HCT116 (cell line): ENCODE measurements around the gene CELF2. TPM values are rescaled to one million over a fixed set of nuclear protein-coding genes. Genes with fewer than 3 reads are reported as not detected.

Experiments
- ATAC-seq: fragments of 200-7000 bp; cut with Tn5 transposase; 2 replicates; pipeline ENCODE4 v1.9.1; 2020; ENCODE audit warnings: mild to moderate bottlenecking, moderate library complexity
- BruUV-seq: library from RNA; stranded (reverse); fragments of 400-500 nt; replicated peaks from 2 replicates; lab custom pipeline; 2021; lab: Mats Ljungman, UMichigan
- CTCF ChIA-PET: fragments of 300-600 bp; sonication (Branson Sonifier 250); formaldehyde crosslinking; loops from one replicate; lab custom pipeline; 2021; ENCODE audit warnings: antibody characterized with exemption; lab: Charles Lee
- POLR2A ChIA-PET: fragments of 300-600, 350-600 bp; sonication (Branson Sonifier 250); formaldehyde crosslinking; loops from one replicate; lab custom pipeline; 2021; ENCODE audit warnings: antibody characterized with exemption; lab: Charles Lee
- RAD21 ChIA-PET, 2 experiments: fragments of 300-600 bp; sonication (Branson Sonifier 250); formaldehyde crosslinking; loops; one replicate each; lab custom pipeline; 2023; ENCODE audit warnings: low total read pairs in 2 of 2; ENCODE audit not compliant: uncharacterized antibody in 2 of 2, unreplicated experiment in 2 of 2, low non-redundant PET in 1 of 2; lab: Charles Lee
- DNase-seq: peaks from one replicate; pipeline ENCODE4 v3.0.0-alpha.2; 2010; ENCODE audit warnings: low read depth, low spot score
- H2AFZ ChIP-seq: fragments of 200-600 bp; shearing (Covaris generic), sonication (generic); 2 replicates; pipeline ENCODE4 v1.6.1; 2017; ENCODE audit warnings: low read depth, mixed run types, mixed read lengths, antibody characterized with exemption, low read length; ENCODE audit not compliant: poor library complexity, severe bottlenecking
- H3K27ac ChIP-seq: 2 replicates; pipeline ENCODE4 v1.5.1; 2012; ENCODE audit warnings: low read depth, low read length
- H3K27me3 ChIP-seq: fragments of 200-600 bp; sonication (generic); 2 replicates; pipeline ENCODE4 v1.6.1; 2016; ENCODE audit warnings: mixed run types, low read length, mixed read lengths; ENCODE audit not compliant: insufficient read depth
- H3K36me3 ChIP-seq, 2 experiments: fragments of 200-500 bp in 1 of 2; fragments of 200-600 bp in 1 of 2; sonication (Bioruptor generic) in 1 of 2; sonication (generic) in 1 of 2; 2 replicates each; pipeline versions ENCODE4 v1.5.1 to v1.6.1; 2014 to 2016; ENCODE audit warnings: low read length in 2 of 2, inconsistent platforms in 1 of 2, mixed read lengths in 1 of 2, mixed run types in 1 of 2; ENCODE audit not compliant: insufficient read depth in 2 of 2, control insufficient read depth in 1 of 2
- H3K4me1 ChIP-seq, 2 experiments: fragments of 200-600 bp in 1 of 2; sonication (generic) in 1 of 2; 2 replicates each; pipeline versions ENCODE4 v1.5.1 to v1.6.1; 2012 to 2017; ENCODE audit warnings: low read length in 2 of 2, inconsistent platforms in 1 of 2, mild to moderate bottlenecking in 1 of 2, mixed read lengths in 1 of 2, mixed run types in 1 of 2, moderate library complexity in 1 of 2; ENCODE audit not compliant: insufficient read depth in 2 of 2, control insufficient read depth in 1 of 2
- H3K4me2 ChIP-seq: fragments of 200-600 bp; sonication (generic); 2 replicates; pipeline ENCODE4 v1.6.1; 2017; ENCODE audit warnings: mixed run types, low read length, mixed read lengths
- H3K4me3 ChIP-seq, 2 experiments: fragments of 200-600 bp in 1 of 2; sonication (generic) in 1 of 2; replicated peaks in 1 of 2; 2 replicates each; pipeline ENCODE4 v1.5.1; 2011 to 2016; ENCODE audit warnings: low read length in 2 of 2, control low read depth in 1 of 2, low read depth in 1 of 2, mild to moderate bottlenecking in 1 of 2, mixed read lengths in 1 of 2, mixed run types in 1 of 2
- H3K79me2 ChIP-seq: fragments of 200-600 bp; sonication (generic); 2 replicates; pipeline ENCODE4 v1.6.1; 2017; ENCODE audit warnings: mild to moderate bottlenecking, mixed run types, low read length, moderate library complexity, mixed read lengths; ENCODE audit not compliant: insufficient read depth
- H3K9ac ChIP-seq: fragments of 200-600 bp; sonication (generic); 2 replicates; pipeline ENCODE4 v1.6.1; 2016; ENCODE audit warnings: low read length, mixed read lengths
- H3K9me2 ChIP-seq: fragments of 200-600 bp; sonication (generic), shearing (Covaris generic); 2 replicates; pipeline ENCODE4 v1.6.1; 2017; ENCODE audit warnings: mixed run types, mild to moderate bottlenecking, moderate library complexity; ENCODE audit not compliant: insufficient read depth
- H3K9me3 ChIP-seq, 2 experiments: fragments of 200-500 bp in 1 of 2; fragments of 200-600 bp in 1 of 2; sonication (Bioruptor generic) in 1 of 2; sonication (generic) in 1 of 2; 2 replicates each; pipeline ENCODE4 v1.6.1; 2014 to 2017; ENCODE audit warnings: low read length in 2 of 2, mixed read lengths in 2 of 2, inconsistent platforms in 1 of 2, low read depth in 1 of 2, mild to moderate bottlenecking in 1 of 2, mixed run types in 1 of 2, moderate library complexity in 1 of 2; ENCODE audit not compliant: control insufficient read depth in 1 of 2, insufficient read depth in 1 of 2
- H4K20me1 ChIP-seq: fragments of 200-600 bp; sonication (generic), shearing (Covaris generic); 2 replicates; pipeline ENCODE4 v1.6.1; 2017; ENCODE audit warnings: mixed run types, mild to moderate bottlenecking, moderate library complexity; ENCODE audit not compliant: insufficient read depth
- ATF3 ChIP-seq: IDR thresholded peaks from 2 replicates; pipeline ENCODE4 v1.6.1; 2012
- CBX3 ChIP-seq: IDR thresholded peaks from 2 replicates; pipeline ENCODE4 v1.6.1; 2012; ENCODE audit warnings: low read depth
- CEBPB ChIP-seq: IDR thresholded peaks from 2 replicates; pipeline ENCODE4 v1.6.1; 2012; ENCODE audit warnings: low read depth
- CTCF ChIP-seq, 3 experiments: fragments of 200-600 bp in 1 of 3; sonication (generic) in 1 of 3; IDR thresholded peaks in 2 of 3; conservative IDR thresholded peaks in 1 of 3; 2 replicates each; pipeline ENCODE4 v1.5.1; 2012 to 2017; ENCODE audit warnings: low read depth in 2 of 3, low read length in 2 of 3, antibody characterized with exemption in 1 of 3, borderline replicate concordance in 1 of 3, control low read depth in 1 of 3, mild to moderate bottlenecking in 1 of 3, mixed read lengths in 1 of 3, mixed run types in 1 of 3, moderate library complexity in 1 of 3; ENCODE audit not compliant: insufficient read depth in 1 of 3
- EGR1 ChIP-seq: IDR thresholded peaks from 2 replicates; pipeline ENCODE4 v1.6.1; 2012; ENCODE audit warnings: low read depth
- ELF1 ChIP-seq: IDR thresholded peaks from 2 replicates; pipeline ENCODE4 v1.6.1; 2012; ENCODE audit warnings: low read depth, borderline replicate concordance
- EZH2 ChIP-seq: fragments of 200-600 bp; sonication (generic); IDR thresholded peaks from 2 replicates; pipeline ENCODE4 v1.6.1; 2017; ENCODE audit warnings: antibody characterized with exemption, mixed run types
- EZH2phosphoT487 ChIP-seq: fragments of 200-600 bp; IDR thresholded peaks from 2 replicates; pipeline ENCODE4 v1.6.1; 2018; ENCODE audit warnings: antibody characterized with exemption, borderline replicate concordance
- JUND ChIP-seq: IDR thresholded peaks from 2 replicates; pipeline ENCODE4 v1.6.1; 2012
- POLR2AphosphoS5 ChIP-seq: IDR thresholded peaks from 2 replicates; pipeline ENCODE4 v1.6.1; 2011; ENCODE audit warnings: mild to moderate bottlenecking, low read depth, low read length, moderate library complexity
- REST ChIP-seq: IDR thresholded peaks from 2 replicates; pipeline ENCODE4 v1.6.1; 2012; ENCODE audit warnings: low read depth
- SIN3A ChIP-seq: IDR thresholded peaks from 2 replicates; pipeline ENCODE4 v1.6.1; 2012; ENCODE audit warnings: low read depth
- SP1 ChIP-seq: IDR thresholded peaks from 2 replicates; pipeline ENCODE4 v1.6.1; 2012; ENCODE audit warnings: low read depth
- SRF ChIP-seq: IDR thresholded peaks from 2 replicates; pipeline ENCODE4 v1.6.1; 2012; ENCODE audit warnings: low read depth
- TCF7L2 ChIP-seq: IDR thresholded peaks from 2 replicates; pipeline ENCODE4 v1.7.0; 2011; ENCODE audit warnings: borderline replicate concordance, inconsistent platforms; ENCODE audit not compliant: insufficient read depth, insufficient read length; ENCODE audit errors: extremely low read depth
- YY1 ChIP-seq: IDR thresholded peaks from 2 replicates; pipeline ENCODE4 v1.6.1; 2011; ENCODE audit warnings: low read length, low read depth, moderate library complexity, mild to moderate bottlenecking; ENCODE audit not compliant: insufficient replicate concordance; ENCODE audit errors: extremely low read depth
- ZBTB33 ChIP-seq: IDR thresholded peaks from 2 replicates; pipeline ENCODE4 v1.6.1; 2011; ENCODE audit warnings: mild to moderate bottlenecking, low read length, moderate library complexity; ENCODE audit not compliant: insufficient replicate concordance; ENCODE audit errors: extremely low read depth
- ZFX ChIP-seq: fragments of 450-650 bp; IDR thresholded peaks from 2 replicates; pipeline ENCODE4 v1.6.1; 2017
- ZNF274 ChIP-seq: fragments of 200-500 bp; sonication (Bioruptor generic); IDR thresholded peaks from 2 replicates; pipeline ENCODE4 v1.6.1; 2014; ENCODE audit warnings: mild to moderate bottlenecking, low read depth, low read length, inconsistent platforms
- intact Hi-C: fragments of 100-400 bp; cut with micrococcal nuclease; formaldehyde crosslinking; loops from 2 replicates; pipeline ENCODE4 v1.10.0; 2022
- total RNA-seq: library from RNA; stranded (reverse); gene quantifications from one replicate; pipeline ENCODE4 v1.2.1, GENCODE V29; 2021; ENCODE audit not compliant: unreplicated experiment
- TF ChIP-seq, protein P1 (sequence below): IDR thresholded peaks from 2 replicates; pipeline ENCODE4 v1.6.1; 2012

CELF2 gene
- total RNA-seq, 1 experiment from 2014 or later, result 0.66 TPM

DNA sequence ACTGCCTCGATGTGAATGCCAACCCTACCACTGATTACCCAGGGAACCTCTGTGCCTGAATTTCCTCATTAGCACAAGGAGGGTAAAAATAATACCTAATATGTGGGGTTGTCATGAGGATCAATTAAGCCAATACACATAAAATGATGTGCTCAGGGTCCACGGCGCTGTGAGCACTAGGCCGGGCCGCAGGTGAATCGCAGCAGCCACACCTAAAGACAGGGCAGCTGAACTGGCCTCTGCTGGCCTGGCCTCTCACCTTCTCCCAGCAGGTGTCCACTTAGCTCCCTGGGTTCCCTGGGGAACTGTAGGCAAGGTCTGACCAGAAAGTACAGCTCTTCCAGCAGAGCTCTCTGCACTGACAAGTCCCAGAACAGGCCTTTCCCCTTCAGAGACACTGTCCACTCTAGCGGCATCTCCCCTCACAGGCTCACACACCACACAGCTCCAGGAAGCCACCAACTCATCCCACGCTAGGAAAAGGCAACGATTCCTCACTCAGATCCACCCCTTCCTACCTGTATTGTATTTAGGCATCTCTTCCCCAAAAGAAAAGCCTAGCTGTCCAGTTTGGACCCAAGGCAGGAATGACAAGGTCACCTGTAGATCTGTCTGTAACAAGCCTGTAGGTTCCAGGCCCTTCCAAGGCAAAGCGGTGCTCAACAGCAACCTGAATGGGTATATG lies 320.6 kb downstream of the CELF2 start:
- Histone ChIP-seq H2AFZ (no peak overlapping the region), H3K27me3 (peaks cover 23% of the 10 kb centered on the region), H3K79me2 (no peaks in the 10 kb centered on the region), H3K27ac (no peak overlapping the region), H3K36me3 (no peaks in the 10 kb centered on the region), H3K4me2 (no peak overlapping the region), H3K4me3 (no peak overlapping the region), H3K9me2 (no peaks in the 10 kb centered on the region), H4K20me1 (no peaks in the 10 kb centered on the region), H3K9me3 (no peaks in the 10 kb centered on the region), H3K9ac (no peak overlapping the region), H3K4me1 (no peaks in the 10 kb centered on the region)
- BruUV-seq, result no TSS peak
- no peak for DNase-seq
- ChIA-PET POLR2A (no interaction called here), CTCF (no interaction called here), RAD21 (no interaction called here)
- intact Hi-C loops, result no loop called here
- no peak for ATAC-seq
- no peak for TF ChIP-seq ZFX
- no peak for TF ChIP-seq EGR1
- TF ChIP-seq ATF3, result no peak
- TF ChIP-seq YY1, result no peak
- TF ChIP-seq ZNF274, result no peak
- no peak for TF ChIP-seq CEBPB
- TF ChIP-seq REST, result no peak
- no peak for TF ChIP-seq ELF1
- no peak for TF ChIP-seq SP1
- TF ChIP-seq JUND, result no peak
- TF ChIP-seq EZH2, result no peak
- TF ChIP-seq SRF, result no peak
- TF ChIP-seq, protein P1, sequence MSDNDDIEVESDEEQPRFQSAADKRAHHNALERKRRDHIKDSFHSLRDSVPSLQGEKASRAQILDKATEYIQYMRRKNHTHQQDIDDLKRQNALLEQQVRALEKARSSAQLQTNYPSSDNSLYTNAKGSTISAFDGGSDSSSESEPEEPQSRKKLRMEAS, result no peak
- TF ChIP-seq ZBTB33, result no peak
- TF ChIP-seq EZH2phosphoT487, result no peak
- TF ChIP-seq POLR2AphosphoS5, result no peak
- no peak for TF ChIP-seq SIN3A
- TF ChIP-seq TCF7L2, result no peak
- no peak for TF ChIP-seq CTCF (IDR thresholded peaks at IDR 0.05 in 2 of 3, conservative IDR thresholded peaks at IDR 0.05 in 1 of 3; ENCODE audit: borderline replicate concordance in 1 of 3, insufficient read depth in 1 of 3, low read depth in 2 of 3, low read length in 2 of 3)
- TF ChIP-seq CBX3, result no peak
